Activated CD4-positive, CD25-positive, alpha-beta regulatory T cell treated with anti-CD3 and anti-CD28 coated beads, Interleukin-2, amount 50 U/mL, for 24 hours (primary cell): ENCODE results near the gene EIF3L.

Source experiments
- ATAC-seq, 2 donors: fragments of 150-1000 bp; cut with Tn5 transposase; one replicate each; pipeline ENCODE4 v1.10.0; 2021; ENCODE audit warnings: mild to moderate bottlenecking in 1 of 2, moderate library complexity in 1 of 2

Gene EIF3L

DNA sequence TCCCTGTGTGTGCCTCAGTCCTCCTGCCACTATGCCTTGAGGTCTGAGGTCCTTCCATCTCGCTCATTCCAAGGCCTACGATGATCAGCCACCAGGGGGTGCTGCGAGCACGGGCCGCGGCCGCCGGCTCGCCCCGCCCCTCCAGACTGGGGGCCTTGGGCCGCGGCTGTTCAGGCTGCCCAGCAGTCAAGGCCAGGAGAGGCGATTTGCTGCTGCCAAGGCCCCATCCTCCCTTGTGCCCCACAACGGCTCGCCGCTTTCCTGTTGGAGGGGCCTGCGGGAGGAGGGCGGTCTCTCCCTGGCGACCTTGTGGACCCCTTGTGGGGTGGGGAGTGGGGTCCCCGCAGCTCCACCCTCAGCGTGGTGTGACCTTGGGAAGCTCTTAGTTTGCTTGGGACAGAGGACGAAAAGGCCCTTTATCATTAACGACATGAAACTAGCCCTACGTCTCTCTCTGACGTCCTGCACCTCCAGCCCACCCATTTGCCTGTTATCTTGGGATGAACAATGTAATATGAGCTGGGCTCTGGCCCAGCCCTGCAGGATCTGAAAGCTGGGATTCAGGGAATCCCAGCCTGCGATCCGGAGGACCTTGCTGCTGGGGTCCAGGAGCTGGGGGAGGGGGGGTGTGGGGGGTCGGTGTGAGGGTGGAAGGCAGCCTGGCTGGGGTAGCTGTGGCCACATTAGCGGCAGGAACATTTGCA is 31.4 kb upstream of the EIF3L start:
- ATAC-seq = peak; percentile 79 to 83

GRCh38 chr22:37818409-37819104 is 30.7 kb upstream of the EIF3L start:
- peak; percentile 69 to 75 for ATAC-seq

GRCh38 chr22:37819105-37819433 is 30.1 kb upstream of the EIF3L start:
- ATAC-seq = no peak

GRCh38 chr22:37820350-37820749 is 28.9 kb upstream of the EIF3L start:
- no peak for ATAC-seq

DNA sequence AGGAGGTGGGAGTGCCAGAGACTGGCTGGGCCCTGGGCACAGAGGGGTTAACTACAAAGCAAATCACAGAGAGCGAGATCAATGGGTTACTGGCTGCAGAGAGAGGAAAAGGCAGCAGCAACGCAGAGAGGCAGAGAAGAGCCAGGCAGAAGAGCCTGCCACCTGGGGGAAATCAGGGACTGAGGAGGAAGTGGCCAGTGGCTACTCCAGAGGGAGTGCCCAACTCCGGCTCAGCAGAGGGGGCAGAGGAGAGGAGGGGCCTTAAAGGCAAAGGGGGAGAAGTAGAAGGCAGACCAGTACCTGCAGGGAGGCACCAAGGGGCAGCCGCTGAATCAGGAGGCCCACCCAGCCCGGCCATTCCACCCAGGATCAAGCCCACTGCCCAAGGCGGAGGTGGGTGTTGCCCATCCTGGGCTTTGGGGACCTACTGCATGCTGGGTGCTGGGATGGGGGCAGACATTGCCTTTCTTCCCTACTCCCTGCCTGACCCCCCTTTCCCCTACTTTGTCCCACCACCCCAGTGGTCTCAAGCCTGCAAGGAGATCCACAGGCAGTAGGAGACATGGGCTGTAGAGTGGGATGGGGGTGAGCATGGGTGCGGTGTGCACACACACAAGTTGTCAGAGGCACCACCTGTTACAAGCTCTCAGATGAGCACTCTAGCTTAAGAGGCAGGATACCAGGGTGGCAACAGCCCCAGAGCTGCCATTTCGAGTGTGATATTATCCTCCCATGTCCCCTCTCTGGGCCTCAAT is 27.0 kb upstream of the EIF3L start:
- no peak for ATAC-seq

DNA sequence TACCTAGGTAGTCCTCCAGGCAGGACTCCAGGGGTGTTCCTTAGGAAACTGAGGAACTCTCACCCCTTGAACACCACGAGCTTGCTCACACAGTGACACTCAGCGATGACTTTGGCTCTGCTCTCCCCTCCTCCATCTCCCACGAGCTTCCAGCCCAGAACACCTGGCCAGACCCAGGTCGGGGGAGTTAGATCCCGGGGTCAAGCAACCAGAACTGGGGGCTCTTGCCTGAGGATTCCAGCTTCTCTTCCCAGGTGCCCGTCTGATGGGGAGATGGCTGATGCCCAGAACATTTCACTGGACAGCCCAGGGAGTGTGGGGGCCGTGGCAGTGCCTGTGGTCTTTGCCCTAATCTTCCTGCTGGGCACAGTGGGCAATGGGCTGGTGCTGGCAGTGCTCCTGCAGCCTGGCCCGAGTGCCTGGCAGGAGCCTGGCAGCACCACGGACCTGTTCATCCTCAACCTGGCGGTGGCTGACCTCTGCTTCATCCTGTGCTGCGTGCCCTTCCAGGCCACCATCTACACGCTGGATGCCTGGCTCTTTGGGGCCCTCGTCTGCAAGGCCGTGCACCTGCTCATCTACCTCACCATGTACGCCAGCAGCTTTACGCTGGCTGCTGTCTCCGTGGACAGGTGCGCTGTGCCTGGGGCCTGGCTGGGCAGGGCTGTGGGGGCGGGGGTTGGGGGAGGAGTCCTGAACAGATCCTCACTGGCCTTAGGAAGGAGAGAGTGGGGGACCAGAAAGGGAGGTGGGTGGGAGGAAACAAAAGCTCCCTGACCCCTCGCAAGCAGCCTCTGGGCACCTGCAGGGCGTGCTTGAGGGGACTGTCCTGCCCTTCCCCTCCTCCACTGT is 25.9 kb upstream of the EIF3L start, which contains the start of gene GALR3:
TSS of gene GALR3 (plus strand) at position 249 of the 852 bp plus-strand sequence. CDS start at position 274, 25 bp downstream.
- ATAC-seq = no peak

DNA sequence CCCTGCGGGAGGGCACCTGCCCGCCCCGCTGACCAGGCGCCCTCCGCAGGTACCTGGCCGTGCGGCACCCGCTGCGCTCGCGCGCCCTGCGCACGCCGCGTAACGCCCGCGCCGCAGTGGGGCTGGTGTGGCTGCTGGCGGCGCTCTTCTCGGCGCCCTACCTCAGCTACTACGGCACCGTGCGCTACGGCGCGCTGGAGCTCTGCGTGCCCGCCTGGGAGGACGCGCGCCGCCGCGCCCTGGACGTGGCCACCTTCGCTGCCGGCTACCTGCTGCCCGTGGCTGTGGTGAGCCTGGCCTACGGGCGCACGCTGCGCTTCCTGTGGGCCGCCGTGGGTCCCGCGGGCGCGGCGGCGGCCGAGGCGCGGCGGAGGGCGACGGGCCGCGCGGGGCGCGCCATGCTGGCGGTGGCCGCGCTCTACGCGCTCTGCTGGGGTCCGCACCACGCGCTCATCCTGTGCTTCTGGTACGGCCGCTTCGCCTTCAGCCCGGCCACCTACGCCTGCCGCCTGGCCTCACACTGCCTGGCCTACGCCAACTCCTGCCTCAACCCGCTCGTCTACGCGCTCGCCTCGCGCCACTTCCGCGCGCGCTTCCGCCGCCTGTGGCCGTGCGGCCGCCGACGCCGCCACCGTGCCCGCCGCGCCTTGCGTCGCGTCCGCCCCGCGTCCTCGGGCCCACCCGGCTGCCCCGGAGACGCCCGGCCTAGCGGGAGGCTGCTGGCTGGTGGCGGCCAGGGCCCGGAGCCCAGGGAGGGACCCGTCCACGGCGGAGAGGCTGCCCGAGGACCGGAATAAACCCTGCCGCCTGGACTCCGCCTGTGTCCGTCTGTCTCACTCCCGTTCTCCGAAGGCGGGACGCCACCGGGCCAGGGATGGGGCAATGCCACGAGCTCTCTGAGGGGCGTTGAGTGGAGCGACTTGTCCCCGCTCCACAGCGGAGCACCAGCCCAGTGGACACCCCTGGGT is 24.3 kb upstream of the EIF3L start:
- ATAC-seq = peak; percentile 34 to 52

DNA sequence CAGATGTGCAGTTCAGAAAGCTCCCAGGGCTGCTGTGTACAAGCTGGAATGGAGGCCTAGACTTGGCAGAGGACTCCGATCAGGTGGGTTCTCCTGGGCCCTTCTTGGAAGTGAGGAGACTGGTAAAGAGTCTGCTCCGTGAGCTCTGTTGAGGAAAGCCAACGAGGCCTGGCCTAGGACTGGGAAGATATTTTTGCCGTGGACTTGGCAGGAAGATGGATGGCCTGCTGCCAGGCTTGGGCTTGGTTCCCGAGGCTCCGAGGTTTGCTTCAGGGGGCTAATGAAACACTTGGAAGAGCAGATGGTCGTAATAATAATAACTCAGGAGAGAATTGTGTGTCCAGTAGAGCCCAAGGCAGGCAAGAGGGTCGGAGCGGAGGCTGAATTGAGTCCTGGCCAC is 22.2 kb upstream of the EIF3L start:
- no peak for ATAC-seq

GRCh38 chr22:37830093-37830842 is 19.0 kb upstream of the EIF3L start:
- ATAC-seq = no peak

GRCh38 chr22:37831472-37831871 is 17.7 kb upstream of the EIF3L start:
- ATAC-seq = no peak

DNA sequence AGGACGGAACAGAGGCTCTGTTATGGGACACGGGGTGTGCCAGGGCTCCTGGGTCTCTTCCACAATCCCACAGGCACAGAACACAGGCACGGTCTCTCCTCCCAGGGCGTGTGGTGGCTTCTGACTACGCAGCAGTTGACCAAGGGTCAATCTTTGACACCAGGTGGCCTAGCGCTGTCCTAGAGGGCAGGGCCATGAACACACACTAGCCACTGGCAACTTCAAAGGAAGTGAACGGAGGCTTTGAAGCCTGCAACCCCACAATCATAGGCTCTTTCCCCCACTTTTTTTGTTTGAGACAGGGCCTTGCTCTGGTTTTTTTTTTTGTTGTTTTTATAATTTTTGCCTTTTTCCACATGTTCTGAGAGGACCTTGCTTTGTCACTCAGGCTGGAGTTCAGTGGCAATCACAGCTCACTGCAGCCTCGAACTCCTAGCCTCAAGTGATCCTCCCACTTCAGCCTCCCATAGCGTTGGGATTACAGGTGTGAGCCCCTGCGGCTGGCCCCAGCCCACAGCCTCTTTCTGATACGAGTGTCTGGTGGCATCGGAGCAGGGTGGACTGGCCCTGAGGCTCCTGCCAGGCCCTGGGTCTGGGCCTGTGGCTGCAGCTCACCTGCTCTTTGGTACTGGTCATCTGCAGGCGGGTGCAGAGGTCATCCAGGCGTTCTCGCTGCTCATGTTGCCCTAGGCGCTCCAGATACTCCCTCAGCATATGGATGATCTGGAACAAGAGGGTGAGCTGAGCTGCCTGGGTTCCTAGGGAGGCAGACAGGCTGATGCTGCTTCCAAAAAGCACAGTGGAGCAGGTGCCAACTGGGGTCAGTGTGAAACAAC is 17.0 kb upstream of the EIF3L start:
- ATAC-seq = no peak

- no peak for ATAC-seq
These were observed 7.0 kb upstream of the EIF3L start for GRCh38 chr22:37842015-37842793.

GRCh38 chr22:37843741-37844089 is 5.5 kb upstream of the EIF3L start:
- ATAC-seq = peak; percentile 30 to 36

- ATAC-seq = no peak
These were observed 4.3 kb upstream of the EIF3L start for GRCh38 chr22:37844904-37845329.

- no peak for ATAC-seq
These were observed 2.8 kb upstream of the EIF3L start for GRCh38 chr22:37846433-37846832.

DNA sequence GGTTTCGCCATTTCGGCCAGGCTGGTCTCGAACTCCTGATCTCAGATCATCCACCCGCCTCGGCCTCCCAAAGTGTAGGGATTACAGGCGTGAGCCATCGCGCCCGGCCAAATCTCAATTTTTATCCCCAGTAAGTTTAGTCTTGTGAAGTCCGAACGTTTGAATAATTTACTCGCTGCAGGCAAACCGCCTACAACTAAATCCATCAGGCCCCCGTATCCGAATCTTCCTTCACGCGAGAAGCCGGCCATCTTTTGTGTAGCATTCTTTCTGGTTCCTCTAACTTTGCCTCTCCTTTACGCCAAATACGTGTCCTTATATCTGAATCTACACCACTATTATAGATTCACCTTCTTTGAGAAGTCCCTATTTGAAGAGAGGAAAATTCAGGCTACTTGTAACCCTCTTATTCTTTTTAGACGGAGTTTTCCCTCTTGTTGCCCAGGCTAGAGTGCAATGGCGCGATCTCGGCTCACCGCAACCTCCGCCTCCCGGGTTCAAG is 581 bp upstream of the EIF3L start:
- ATAC-seq = no peak

- no peak for ATAC-seq
These were observed 1.6 kb downstream of the EIF3L start for GRCh38 chr22:37850801-37851200.

DNA sequence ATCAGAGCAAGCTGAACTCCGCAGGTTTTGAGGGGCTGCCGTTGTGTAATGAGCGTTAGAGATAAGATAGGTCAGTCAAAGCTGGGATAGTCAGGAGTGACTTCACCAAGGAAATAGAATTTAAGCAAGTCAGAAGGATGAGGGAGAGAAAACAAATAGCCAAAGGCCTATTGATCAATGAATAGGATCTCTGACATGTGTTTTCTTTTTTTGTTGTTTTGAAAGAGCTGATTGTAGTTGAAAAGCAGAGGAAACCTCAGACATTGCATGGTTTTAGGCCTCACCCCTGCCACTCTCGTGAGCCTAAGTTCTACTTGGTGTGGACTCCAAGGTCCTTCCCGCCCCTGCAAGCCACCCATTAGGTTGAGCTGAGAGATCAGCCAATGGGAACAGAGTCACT is 3.2 kb downstream of the EIF3L start:
- ATAC-seq = no peak

DNA sequence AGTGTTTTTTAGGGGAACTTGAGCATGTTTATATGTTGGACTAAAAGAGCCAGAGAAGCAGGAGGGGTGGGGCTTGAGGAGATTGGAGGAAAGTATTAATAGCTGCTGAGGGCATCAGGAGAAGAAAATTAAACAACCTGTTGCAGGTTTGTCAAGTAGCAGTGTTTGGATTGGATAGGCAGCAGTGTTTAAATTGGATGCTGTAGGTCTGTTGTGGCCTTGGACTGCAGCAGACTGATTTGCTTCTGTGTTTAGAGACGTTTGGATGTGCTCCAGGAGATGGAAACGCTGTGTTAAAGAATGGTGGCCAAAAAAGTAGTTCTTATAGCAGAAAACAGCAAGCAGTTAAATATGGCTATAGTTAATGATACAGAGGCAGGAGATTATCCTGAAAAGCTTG is 5.7 kb downstream of the EIF3L start:
- ATAC-seq = no peak
